HG02623 (cell line): ENCODE results near the gene USH1C.

Experiments
- ATAC-seq: cut with Tn5 transposase; IDR thresholded peaks from one replicate; pipeline ENCODE4 v1.9.1; 2021; ENCODE audit warnings: moderate library complexity; ENCODE audit not compliant: unreplicated experiment

The USH1C gene

DNA sequence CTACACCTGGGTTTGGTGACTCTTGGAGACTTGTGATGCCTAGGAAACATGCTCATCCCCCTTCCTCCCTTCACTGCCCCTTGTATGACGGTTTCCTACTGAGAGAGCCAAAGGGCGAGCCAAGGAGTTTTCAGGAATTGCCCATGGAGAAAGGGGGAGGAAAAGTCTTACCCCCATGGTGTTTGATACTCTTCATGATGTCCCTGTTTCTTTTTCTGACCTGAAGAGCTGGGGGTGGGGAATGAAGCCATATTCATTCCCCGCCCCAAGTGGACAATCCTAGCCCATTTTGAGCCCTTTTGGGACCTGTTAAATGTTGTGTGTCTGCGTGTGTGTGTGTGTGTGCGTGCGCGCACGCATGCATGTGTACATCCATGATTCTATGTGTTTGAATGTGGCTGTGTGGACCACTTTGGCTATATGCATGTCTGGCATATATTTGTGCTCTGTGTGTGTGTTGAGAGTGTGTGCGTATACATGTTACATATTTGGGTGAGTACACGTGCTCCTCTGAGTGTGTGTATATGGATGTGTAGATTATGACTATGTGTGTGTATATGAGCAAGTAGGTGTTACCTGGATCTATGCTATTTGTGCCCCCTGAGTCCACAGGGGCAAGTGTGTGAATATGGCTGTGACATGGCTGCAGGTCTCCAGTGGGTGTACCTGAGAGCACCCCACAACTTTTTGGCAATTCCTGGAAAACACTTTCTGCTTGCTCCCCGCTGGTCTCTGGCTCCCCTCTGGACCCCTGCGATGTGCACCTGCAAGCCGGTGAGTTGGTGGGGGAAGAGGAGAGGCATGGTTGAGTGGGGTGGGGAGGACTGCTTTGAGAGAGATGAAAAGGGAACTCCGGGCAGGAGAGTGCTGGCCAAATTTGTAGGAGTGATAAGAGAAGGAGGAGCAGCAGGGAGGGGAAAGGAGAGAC lies 27.5 kb upstream of the USH1C start:
- no peak for ATAC-seq

DNA sequence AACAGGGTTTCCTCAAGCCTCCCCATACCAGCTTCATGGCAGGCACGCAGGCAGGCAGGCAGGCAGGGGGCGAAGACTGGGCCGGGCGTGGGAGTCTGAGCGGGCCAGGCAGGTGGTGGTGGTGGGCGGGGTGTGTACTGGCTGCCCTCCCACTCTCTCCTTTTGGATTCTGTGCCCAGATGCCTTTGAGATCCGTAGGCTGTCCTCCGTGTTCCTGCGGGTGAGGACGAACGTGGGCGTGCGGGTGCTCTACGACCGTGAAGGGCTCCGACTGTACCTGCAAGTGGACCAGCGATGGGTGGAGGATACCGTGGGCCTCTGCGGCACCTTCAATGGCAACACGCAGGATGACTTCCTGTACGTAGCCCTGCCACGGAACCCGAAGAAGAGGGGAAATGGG lies 25.8 kb upstream of the USH1C start:
- no peak for ATAC-seq

DNA sequence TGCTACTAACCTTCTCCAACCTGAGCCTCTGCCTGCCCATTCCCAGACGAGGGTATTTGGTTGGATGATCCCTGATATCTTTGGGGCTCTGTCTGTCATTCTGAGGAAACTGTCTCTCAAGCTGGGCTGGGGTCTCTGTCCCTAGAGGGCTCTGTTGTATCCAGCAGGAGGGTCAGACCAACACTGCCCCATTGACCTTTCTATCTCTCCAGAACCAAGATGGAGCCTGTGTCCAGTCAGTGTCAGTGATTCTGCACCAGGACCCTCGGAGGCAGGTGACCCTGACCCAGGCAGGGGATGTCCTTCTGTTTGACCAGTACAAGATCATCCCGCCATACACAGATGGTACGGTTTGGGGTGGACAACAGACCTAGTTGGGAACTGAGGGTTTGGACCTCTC lies 24.7 kb upstream of the USH1C start:
- no peak for ATAC-seq

DNA sequence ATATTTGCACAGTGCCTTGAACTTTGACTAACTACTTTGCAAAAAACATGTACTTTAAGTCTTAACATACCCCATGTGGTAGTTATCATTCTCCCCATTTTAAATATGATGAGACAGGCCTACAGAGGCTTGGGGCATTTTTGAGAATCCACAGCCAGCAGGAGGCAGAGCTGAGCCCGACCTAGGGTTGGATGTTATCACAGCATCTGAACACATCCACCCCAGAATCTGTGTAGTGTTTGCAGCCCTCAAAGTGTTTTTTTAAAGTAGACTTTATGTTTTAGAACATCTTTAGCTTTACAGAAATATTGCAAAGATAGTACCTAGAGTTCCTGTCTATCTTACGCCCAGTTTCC lies 20.4 kb upstream of the USH1C start:
- ATAC-seq = no peak

DNA sequence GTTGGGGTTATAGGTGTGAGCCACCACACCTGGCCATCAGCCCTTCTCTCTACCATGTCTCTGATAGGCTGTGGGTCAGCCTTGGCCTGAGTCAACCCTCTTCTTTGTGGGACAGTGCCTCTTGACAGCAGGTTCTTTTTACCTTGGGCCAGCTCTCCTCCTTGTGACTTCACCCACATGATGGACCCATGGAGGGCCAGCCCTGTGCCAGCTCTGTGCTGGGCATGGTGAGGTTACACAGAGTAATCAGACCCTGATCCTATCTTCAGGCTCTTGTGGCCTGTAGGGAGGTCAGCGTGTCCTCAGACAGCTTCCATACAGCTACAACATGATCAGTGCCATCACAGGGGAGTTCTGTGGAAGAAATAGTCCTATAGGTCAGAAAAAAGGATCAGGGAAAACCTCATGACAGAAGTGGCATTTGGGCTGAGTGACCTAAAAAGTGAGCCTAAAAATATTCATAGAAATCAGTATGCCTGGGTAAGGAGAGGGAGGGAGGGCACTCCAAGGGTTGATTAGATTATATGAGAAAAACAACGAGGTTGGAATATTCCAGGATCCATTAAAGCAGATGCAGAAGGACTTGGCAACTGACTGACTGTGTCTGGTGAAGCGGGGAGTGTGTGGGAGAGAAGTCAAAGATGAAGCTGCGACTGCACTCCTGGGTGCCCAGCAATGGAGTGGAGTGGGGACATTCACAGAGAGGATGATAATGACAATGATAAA lies 19.9 kb upstream of the USH1C start:
- ATAC-seq = no peak

DNA sequence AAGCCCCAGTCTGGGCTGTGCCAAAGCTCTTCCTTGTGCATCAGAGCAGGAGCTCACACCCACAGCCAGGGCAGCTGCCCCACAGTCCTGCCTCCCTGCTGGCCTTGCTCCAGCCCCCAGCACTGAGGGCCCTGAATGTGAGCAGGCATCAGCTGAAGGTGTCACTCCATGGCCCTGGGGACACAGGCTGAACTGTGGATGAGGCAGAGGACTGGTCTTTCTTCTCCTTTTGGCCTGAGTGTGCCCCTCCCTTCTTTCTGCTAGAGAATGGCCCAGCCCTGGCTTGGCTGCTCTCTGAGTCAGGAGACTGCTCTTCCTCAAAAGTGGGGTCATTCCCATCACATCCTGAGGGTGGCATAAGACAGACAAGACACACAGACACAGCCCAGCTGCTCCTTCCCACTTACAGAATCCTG lies 19.0 kb upstream of the USH1C start:
- ATAC-seq = no peak

DNA sequence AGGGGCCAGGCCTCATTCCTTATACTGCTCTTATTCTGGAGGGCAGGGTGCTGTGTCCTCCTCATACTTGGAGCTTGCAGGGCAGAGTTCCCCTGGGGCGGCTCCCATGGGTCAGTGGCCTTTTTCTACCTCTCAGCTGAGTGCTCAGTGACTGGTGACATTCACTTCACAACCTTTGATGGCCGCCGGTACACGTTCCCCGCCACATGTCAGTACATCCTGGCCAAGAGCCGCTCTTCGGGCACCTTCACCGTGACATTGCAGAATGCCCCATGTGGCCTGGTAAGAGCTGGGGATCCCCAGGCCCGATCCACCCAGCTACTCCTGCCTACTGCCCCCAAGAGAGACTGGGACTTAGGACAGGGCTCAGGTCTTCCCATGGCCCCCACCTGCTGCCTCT lies 17.3 kb upstream of the USH1C start:
- no peak for ATAC-seq

DNA sequence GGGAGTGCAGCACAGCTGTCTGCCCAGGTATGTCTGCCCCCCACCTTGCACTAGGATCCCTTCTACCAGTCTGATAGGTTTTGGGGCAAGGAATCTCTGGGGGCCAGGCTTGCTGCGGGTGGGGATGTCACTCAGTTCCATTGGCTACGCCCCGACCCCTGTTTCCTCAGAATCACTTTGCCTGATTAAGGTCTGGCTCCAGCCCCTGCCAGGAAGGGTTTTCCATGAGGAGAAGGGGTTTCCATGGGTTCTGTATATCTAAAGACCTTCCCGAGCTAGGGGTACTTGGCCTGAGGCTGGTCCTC lies 16.8 kb upstream of the USH1C start:
- no peak for ATAC-seq

DNA sequence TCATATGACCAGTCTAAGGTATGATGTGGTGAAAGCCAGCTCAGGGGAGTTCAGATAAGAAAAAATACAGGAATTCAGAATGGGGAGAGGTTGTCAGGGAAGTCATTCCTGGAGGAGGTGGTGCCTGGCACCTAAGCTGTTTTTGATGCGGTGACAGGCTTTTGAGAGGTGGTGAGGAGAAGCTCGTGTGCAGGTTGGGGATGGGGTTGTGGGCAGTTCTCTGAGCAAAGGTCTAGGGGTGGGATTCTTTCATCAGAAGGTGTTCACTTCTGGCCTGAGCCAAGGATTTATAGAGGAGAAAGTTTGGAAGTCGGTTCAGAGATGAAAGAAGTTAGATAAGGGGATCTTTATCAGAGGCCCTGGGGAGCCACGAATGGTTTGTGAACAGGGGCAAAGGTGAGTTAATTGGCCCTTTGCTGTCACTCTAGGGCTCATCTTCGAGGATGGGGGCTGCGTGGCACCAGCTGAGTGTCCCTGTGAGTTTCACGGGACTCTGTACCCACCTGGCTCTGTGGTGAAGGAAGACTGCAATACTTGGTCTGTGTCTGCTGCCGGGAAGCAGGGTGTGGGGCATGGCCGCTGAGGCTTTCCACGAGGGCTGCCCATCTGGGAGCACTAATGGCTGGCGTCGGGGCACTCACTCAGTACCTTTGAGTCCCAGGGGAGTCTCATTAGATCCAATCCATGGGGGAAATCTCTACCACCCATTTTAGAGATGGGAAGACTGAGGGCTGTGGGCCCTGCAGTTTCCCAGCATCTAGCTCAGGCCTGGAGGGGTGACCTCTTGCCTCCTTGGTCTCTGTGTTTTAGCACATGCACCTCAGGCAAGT lies 16.3 kb upstream of the USH1C start:
- ATAC-seq = no peak

DNA sequence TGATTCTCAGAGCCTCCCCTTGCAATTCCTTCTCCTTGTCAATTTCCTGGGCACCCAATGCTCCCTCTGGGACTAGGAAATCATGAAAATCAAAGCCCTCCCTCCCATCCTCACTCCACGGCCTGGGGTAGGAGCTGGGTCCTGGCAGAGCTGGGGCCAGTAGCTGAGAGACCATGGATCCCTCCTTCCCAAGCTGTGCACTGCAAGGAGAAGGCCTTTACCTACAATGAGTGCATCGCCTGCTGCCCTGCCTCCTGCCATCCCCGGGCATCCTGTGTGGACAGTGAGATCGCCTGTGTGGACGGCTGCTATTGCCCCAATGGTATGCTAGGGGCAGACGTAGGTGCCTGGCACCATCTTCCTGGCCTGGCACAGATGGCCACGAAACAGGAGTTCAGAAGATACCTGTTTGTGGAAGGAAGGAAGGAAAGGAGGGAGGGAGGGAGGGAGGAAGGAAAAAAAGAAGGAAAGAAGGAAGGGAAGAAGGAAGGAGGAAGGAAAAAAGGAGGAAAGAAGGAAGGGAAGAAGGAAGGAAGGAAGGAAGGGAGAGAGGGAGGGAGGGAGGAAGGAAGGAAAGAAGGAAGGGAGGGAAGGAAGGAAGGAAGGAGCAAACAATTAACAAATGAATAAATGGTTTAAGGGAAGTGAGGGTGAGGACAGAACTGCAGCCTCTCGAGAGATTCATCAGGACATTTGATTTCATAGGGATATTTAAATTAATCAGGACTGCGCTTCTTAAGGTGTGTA lies 15.3 kb upstream of the USH1C start:
- no peak for ATAC-seq

DNA sequence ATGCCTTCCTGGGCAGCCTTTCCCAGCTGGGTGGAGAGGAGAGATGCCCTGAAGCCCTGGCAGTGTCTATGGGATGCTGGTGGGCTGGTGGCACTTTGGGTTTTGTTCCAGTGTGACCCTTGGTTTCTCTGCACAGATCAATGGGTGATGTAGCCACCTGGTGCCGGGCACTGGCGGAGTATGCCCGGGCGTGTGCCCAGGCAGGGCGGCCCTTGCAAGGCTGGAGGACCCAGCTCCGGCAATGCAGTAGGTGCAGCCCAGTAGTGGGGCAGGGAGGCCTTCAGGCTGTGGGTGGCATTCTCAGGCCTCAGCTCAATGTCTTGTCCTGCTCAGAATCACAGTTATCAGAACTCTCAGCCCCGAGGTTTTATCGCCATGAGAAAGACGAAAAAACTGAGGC lies 14.7 kb upstream of the USH1C start:
- ATAC-seq = no peak

DNA sequence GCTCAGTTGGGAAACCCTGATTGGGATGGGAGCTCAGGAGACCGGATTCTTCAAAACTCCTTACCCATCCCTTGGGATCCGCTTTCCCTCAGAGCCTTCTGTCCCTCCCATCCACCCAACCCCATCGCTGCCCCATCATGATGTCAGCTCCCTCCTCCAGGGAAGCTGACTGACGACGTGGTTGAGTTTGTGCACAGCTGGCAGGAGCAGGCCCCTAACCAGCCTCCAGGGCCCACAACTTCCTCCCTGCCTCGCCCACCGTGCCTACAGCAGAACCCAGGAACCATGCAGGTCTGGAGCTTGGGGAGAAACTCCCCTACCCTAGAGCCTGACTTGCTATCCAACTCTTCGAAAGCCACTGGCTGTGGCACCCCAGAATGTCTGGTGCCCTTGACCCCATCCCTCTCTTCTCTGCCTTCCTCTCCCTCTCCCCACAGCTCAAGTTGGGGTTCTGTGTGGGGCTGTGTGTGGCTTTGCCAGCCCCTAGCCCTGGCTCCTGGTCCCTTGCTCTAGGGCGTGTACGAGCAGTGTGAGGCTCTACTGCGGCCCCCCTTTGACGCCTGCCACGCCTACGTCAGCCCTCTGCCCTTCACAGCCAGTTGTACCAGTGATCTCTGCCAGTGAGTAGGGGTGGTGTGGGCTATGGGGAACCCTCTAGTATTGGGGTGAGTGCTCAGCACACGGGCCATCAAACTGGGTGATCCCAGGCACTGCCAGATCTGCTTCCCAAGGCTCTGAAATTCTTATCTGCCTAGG lies 14.0 kb upstream of the USH1C start:
- ATAC-seq = no peak

DNA sequence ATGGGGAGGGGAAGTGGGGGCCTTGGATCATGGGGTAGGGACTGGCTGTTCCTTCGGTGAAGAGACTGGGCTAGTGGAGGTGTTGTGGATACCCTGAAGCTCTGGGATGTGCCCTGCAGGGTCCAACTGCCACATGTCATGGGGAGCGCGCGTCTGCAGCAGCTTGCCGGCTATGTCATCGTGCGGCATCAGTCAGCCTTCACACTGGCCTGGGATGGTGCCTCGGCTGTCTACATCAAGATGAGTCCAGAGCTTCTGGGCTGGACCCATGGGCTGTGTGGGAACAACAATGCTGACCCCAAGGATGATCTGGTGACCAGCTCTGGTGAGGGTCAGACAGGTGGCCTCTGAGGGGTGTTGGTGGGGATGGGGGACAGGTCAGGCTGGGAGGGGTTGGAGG lies 12.8 kb upstream of the USH1C start:
- no peak for ATAC-seq

DNA sequence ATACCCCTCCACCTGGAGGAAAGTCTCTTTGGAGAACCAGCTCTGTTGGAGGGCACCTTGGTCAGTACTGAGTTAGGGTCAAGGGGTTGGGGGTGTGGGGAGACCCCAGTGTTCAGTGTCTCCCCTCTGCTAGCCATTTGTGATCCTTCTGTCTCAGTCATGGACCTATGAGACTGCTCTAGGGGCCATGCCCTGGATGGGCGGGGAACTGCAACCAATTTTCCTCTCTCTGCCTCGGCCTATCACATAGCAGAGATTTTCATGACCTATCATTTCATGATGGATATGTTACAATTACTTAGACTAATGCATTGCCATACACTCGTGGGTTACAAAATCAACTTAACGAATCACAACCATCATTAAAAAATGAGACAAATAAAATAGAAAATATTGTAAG lies 10.3 kb upstream of the USH1C start:
- no peak for ATAC-seq

DNA sequence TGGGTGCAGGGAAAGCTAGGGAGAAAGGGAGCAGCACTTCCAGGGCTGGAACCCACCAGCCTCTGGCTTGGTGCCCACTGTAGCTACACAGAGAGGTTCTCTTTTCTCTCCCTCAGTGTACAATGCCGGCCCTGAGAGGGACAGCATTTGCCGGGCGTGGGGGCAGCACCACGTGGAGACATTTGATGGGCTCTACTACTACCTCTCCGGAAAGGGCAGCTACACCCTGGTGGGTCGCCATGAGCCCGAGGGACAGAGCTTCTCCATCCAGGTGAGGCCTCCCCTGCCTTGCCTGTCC lies 9.0 kb upstream of the USH1C start:
- no peak for ATAC-seq

DNA sequence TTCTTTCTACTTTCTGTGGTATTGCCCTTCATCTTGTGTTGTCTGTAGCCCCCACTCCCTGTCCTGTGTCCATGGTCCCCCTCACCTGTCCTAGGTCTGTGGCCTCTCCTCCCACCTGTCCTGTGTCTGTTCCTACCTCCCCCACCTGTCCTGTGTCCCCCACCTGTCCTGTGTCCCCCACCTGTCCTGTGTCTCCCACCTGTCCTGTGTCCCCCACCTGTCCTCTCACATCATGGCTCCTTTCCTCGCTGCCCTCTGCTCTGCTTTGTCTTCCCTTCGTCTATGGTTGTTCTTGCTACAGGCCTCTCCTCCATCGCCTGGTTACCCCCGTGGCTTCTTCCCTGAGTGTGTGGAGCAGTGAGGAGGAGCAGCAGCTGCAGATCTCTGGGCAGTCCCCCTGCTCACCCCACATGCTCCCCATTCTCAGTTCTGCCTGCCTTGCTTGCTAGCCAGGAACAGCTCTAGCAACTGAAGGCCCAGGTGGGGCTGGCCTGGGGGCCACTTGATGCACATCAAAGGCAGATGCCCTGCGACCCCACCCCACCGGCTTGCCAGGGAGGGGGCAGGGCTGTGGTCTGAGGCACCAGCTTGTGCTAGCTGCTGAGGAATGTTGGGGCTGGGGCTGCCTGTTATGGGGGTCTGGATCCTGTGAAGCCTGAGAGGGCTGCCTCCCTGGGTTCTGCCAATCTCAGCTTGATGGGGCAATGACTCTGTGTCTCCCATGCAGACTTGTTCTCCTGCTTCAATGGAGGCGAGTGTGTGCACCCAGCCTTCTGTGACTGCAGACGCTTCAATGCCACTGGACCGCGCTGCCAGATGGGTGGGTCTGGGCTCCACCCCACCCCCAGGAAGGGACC lies 8.4 kb upstream of the USH1C start:
- ATAC-seq = no peak

DNA sequence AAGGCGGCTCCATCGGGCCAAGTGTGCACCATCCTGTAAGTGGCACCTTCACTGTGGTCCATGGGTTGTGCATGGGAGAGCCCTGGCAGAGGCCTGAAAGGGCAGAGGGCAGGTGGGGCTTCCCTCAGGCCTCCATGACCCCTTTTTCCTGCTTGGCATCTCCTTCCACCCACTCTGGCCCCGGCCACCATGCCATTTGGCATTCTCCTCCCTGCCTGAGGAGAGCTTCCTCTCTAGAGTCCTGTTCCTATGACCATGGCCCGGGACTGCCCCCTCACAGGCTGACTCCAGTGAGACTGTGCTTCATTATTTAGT lies 7.8 kb upstream of the USH1C start:
- ATAC-seq = no peak

DNA sequence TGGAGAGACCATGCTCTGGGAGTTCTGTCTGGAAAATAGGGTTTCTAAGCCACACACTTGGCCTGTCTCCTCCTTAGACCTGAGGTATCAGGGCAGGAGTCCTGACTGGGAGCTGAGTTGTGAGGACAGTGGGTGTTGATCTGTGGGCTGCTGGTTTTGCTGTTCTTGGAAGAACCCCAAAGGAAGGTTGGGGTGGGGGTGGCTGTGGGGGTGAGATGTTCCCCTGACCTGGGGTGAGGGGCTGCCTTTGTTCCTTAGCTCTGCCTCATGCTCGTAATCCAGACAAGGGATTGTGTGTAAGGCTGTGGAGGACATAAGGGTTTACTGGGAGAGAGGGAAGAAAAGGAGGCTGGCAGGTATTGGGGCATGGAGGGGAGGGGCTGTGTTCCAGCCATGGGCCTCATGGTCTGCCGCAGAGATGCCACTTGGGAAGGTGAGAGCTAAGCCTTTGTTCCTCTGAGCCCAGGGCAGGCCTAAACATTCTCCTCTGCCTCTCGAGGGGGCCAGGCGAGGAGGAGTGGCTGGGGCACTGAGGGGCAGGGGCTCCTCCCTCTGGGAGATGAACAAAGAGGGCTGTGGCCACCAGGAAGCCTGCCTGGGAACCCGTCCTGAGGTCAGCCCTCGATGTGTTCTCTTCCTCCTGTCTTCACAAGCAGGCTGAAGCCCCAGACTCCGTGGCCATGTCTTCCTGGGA lies 7.3 kb upstream of the USH1C start:
- ATAC-seq = no peak
